ENCODE results near the gene DSTYK.

DNA sequence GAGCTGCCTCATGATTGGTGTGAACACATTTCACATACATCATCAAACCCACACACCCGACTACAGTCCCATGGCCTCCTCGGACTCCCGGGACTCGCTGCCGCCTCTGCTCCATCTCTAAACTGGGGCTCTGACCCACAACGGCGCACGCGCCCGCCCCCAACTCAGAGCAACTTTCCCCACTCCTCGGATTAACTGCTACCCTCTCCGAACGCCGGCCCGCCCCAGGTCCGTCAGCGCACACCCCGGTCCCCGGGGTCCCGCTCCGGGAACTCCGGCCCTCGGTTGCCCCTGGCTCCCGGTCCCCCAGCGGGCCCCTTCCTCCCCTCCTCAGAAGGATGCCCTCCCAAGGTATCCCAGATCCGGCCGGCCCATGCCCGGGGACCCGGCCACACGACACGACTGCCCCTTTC, 740 bp downstream of the DSTYK start:
- TF ChIP-seq, protein P1, sequence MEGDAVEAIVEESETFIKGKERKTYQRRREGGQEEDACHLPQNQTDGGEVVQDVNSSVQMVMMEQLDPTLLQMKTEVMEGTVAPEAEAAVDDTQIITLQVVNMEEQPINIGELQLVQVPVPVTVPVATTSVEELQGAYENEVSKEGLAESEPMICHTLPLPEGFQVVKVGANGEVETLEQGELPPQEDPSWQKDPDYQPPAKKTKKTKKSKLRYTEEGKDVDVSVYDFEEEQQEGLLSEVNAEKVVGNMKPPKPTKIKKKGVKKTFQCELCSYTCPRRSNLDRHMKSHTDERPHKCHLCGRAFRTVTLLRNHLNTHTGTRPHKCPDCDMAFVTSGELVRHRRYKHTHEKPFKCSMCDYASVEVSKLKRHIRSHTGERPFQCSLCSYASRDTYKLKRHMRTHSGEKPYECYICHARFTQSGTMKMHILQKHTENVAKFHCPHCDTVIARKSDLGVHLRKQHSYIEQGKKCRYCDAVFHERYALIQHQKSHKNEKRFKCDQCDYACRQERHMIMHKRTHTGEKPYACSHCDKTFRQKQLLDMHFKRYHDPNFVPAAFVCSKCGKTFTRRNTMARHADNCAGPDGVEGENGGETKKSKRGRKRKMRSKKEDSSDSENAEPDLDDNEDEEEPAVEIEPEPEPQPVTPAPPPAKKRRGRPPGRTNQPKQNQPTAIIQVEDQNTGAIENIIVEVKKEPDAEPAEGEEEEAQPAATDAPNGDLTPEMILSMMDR (IDR thresholded peaks at IDR 0.05), result no peak
- TF ChIP-seq POLR2AphosphoS5 (IDR thresholded peaks at IDR 0.05; ENCODE audit: low read depth, low read length), result no peak
